Epithelial cell of proximal tubule (primary cell): ENCODE data around the gene GUSB. TPM values are rescaled to one million over a fixed set of nuclear protein-coding genes. Genes with fewer than 3 reads are reported as not detected.

Source experiments
- DNase-seq: peaks from one replicate; pipeline ENCODE4 v3.0.0-alpha.2; 2011; ENCODE audit warnings: low read depth
- H3K4me3 ChIP-seq: 2 replicates; pipeline ENCODE4 v1.5.1; 2011; ENCODE audit warnings: low read depth, mild to moderate bottlenecking, low read length
- total RNA-seq: library from RNA; depleted of rRNA; stranded (reverse); fragments of >200 nt; gene quantifications from 2 replicates; pipeline ENCODE4 v1.2.3, GENCODE V29; 2015
- TF ChIP-seq, protein P1 (sequence below): conservative IDR thresholded peaks from 2 replicates; pipeline ENCODE4 v1.5.1; 2012; ENCODE audit warnings: low read depth, mild to moderate bottlenecking, low read length

The GUSB gene
- total RNA-seq, 1 donor from 2014 or later: 12.1 TPM

DNA sequence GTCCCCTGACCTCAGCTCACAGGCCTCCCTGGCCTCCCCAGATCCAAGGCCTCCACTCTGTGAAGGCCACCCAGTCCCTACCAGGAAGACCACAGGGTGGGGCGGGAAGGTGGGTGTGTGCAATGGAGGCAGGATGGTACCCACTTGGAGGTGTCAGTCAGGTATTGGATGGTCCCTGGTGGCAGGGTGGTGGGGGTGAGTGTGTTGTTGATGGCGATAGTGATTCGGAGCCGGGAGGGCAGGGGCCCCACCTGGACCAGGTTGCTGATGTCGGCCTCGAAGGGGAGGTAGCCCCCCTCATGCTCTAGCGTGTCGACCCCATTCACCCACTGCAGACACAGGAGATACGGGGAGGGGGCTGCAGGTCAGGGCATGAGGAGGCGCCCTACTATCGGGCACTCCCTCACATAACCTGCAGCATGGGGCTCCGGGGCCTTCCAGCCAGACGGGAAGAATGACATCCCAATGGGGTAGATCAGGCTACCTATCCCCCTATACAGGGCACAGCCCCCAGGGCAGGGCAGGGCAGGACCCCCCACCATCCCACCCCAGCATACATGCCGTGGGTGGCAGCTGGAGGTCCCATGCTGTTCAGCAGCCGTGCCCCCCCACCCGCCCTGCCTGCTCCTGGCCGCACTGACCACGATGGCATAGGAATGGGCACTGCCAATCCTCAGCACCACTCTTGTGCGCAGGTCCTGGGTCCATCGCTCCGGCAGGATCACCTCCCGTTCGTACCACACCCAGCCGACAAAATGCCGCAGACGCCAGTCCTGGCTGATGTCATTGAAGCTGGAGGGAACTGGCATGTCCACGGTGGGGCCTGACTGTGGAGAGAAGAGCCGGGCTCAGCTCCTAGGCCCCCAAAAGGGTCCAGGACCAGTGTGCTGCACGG is 2.2 kb downstream of the GUSB start:
- TF ChIP-seq, protein P1, sequence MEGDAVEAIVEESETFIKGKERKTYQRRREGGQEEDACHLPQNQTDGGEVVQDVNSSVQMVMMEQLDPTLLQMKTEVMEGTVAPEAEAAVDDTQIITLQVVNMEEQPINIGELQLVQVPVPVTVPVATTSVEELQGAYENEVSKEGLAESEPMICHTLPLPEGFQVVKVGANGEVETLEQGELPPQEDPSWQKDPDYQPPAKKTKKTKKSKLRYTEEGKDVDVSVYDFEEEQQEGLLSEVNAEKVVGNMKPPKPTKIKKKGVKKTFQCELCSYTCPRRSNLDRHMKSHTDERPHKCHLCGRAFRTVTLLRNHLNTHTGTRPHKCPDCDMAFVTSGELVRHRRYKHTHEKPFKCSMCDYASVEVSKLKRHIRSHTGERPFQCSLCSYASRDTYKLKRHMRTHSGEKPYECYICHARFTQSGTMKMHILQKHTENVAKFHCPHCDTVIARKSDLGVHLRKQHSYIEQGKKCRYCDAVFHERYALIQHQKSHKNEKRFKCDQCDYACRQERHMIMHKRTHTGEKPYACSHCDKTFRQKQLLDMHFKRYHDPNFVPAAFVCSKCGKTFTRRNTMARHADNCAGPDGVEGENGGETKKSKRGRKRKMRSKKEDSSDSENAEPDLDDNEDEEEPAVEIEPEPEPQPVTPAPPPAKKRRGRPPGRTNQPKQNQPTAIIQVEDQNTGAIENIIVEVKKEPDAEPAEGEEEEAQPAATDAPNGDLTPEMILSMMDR: no peak
- no peak for DNase-seq
- no peak overlapping the region for H3K4me3 ChIP-seq

DNA sequence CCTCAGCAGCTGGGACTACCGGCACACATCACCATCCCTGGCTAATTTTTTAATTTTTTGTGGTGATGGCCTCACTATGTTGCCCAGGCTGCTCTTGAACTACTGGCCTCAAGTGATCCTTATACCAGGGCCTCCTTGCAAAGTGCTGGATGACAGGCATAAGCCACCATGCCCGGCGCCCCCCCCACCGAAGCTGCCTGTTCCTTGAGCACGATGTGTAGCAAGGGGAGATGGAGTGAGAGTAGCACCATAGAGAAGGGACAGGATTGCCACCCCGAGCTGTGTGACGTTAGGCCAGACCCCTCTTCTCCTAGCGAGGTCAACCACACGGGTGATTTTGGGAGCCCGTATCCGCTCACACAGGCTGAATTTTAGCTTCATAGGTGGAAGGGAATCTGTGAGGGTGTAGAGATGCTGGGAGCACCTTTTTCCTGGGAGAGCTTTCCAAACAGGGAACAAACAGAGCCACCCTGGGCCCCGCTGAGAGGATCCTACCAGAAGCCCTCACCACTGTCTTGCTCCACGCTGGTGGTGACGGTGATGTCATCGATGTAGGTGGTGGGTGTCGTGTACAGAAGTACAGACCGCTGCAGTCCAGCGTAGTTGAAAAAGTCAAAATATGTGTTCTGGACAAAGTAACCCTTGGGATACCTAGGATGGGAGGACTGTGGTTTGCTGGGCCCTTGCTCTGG is 3.0 kb downstream of the GUSB start:
- no peak overlapping the region for H3K4me3 ChIP-seq
- TF ChIP-seq, protein P1: no peak
- DNase-seq: no peak

DNA sequence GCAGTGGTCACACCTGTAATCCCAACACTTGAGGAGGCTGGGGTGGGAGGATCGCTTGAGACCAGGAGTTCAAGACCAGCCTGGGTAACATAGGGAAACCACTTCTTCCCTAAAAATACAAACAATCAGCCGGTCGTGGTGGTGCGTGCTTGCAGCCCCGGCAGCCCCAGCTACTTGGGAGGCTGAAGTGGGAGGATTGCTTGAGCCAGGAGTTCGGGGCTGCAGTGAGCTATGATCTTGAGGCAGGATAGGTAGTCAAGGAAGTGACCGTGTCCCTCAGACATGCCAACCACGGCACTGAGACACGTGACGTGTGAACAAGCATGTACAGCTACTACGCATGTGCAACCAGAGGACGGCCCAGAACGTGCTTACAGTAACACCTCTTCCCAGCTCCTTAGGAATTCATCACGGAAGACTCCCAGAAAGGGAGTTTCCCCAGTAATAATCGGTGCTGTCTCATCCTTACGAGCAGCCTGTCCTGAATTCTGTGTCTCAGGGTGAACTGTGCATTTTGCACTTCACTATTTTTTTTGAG is 5.3 kb downstream of the GUSB start:
- TF ChIP-seq, protein P1: no peak
- H3K4me3 ChIP-seq: no peak overlapping the region
- DNase-seq: no peak

DNA sequence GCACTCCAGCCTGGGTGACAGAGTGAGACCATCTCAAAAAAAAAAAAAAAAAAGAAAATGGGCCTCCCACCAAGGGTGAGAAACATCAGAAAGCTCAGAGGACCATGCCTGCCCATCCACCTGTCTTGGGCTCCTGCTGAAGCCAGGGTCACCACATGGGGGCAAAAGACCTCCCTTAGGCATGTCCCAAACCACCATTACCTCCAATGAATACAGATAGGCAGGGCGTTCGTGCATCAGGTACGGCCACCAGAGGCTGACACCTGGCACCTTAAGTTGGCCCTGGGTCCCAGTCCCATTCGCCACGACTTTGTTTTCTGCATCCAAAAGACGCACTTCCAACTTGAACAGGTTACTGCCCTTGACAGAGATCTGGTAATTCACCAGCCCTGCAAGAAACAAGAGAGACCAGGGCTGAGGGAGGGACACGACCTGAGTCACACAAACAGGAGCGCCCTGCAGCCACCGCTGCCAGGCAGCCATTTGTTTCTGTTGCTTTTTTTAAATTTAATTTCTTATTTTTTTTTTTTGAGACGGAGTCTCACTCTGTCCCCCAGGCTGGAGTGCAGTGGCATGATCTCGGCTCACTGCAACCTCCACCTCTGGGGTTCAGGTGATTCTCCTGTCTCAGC is 6.1 kb downstream of the GUSB start:
- no peak for DNase-seq
- TF ChIP-seq, protein P1: peak; percentile 14
- H3K4me3 ChIP-seq: no peak overlapping the region

DNA sequence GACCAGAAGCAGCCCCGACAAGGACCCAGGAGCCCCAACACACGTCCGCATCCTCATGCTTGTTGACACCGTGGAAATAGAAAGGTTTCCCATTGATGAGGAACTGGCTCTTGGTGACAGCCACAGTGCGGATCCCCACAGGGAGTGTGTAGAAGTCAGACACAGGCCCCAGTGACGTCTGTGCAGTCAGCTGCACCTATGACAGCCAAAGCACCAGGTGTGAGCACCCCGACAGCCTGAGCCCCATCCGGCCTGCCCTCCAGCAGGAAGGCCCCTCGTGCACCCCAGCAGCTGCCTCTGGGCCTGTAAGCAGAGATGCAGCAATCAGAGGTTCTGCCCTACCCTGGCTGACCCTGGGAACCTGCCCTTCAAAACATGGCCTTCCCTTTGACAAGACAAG is 7.1 kb downstream of the GUSB start:
- H3K4me3 ChIP-seq: no peak overlapping the region
- DNase-seq: no peak
- TF ChIP-seq, protein P1: no peak

DNA sequence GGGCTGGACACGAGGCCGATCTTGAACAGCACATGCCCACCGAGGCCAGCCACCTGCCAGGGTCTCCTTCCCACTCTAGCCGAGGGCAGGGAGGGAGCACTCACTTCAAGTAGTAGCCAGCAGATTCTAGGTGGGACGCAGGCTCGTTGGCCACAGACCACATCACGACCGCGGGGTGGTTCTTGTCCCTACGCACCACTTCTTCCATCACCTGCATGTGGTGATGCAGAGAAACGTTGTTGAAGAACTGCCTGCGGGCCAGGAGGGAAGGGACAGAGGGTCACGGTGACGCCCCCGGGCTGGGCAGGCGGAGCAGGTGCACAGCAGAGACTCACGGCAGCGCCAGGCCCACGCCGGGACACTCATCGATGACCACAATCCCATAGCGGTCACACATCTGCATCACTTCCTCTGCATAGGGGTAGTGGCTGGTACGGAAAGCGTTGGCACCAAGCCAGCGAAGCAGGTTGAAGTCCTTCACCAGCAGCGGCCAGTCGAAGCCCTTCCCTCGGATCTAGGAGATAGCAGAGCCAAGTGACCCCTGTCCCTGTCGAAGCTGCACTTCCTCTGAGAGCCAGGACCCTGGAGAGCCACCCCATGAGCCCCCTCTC is 7.7 kb downstream of the GUSB start:
- TF ChIP-seq, protein P1: no peak
- no peak for DNase-seq
- no peak overlapping the region for H3K4me3 ChIP-seq
